HG03354 (cell line): Measurements from ENCODE around the gene MYD88.

ENCODE experiments used
- ATAC-seq: cut with Tn5 transposase; IDR thresholded peaks from one replicate; pipeline ENCODE4 v1.9.1; 2021; ENCODE audit warnings: mild to moderate bottlenecking; ENCODE audit not compliant: unreplicated experiment, poor library complexity, severe bottlenecking

MYD88 gene

GRCh38 chr3:38111696-38112377 is 26.6 kb upstream of the MYD88 start:
- ATAC-seq, result no peak

GRCh38 chr3:38112378-38112761 is 26.1 kb upstream of the MYD88 start:
- no peak for ATAC-seq

GRCh38 chr3:38114052-38114874 is 24.2 kb upstream of the MYD88 start:
- ATAC-seq, result no peak

- ATAC-seq, result no peak
These were observed 23.4 kb upstream of the MYD88 start for GRCh38 chr3:38114875-38115644.

GRCh38 chr3:38115645-38116427 is 22.6 kb upstream of the MYD88 start:
- ATAC-seq, result no peak

- ATAC-seq, result no peak
These were observed 21.8 kb upstream of the MYD88 start for GRCh38 chr3:38116471-38117162.

GRCh38 chr3:38117163-38117716 is 21.2 kb upstream of the MYD88 start:
- no peak for ATAC-seq

GRCh38 chr3:38117748-38118420 is 20.6 kb upstream of the MYD88 start:
- peak; percentile 81 for ATAC-seq

GRCh38 chr3:38118421-38119247 is 19.8 kb upstream of the MYD88 start:
- ATAC-seq, result no peak

GRCh38 chr3:38119248-38119544 is 19.3 kb upstream of the MYD88 start:
- ATAC-seq, result no peak

- no peak for ATAC-seq
These were observed 18.4 kb upstream of the MYD88 start for GRCh38 chr3:38119821-38120692.

GRCh38 chr3:38120693-38121450 is 17.6 kb upstream of the MYD88 start:
- ATAC-seq, result no peak

GRCh38 chr3:38121451-38121831 is 17.0 kb upstream of the MYD88 start:
- ATAC-seq, result no peak

GRCh38 chr3:38121832-38122461 is 16.5 kb upstream of the MYD88 start:
- ATAC-seq, result no peak

- ATAC-seq, result no peak
These were observed 15.7 kb upstream of the MYD88 start for GRCh38 chr3:38122712-38123290.
